Measurements from ENCODE around the gene TPM1. TPM values are rescaled to one million over a fixed set of nuclear protein-coding genes. Genes with fewer than 3 reads are reported as not detected.
A peak's percentile ranks its signal among the peaks of the same experiment; 100 is the strongest.

The TPM1 gene
- total RNA-seq, 2 donors from 2014 or later, result 10.4 to 32.4 TPM

DNA sequence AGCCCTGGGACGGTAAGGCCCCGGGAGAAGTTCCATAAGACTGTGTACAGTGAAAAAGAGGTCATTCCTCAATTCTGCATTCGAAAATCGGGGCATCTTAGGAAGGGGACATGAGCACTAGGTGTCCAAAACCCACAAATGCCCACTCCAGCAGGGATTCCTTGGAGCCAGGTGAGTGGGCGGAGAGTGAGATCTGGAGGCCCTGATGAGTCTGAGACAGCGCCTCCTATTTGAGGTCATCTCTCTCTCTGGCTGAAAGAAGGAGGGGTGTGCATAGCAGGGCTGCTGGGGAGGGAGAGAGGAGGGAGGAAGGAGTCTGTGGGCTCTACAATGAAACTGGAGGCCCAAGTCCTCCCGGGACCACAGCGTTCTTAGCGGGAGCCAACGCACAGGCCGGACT, 41.0 kb downstream of the TPM1 start:
- H3K27me3 Mint-ChIP-seq, result peaks cover 45% of the 10 kb centered on the region
- no peak overlapping the region for H3K27ac Mint-ChIP-seq
- no peaks in the 10 kb centered on the region for H3K4me1 Mint-ChIP-seq
- no peak overlapping the region for H3K4me3 Mint-ChIP-seq
- H3K36me3 Mint-ChIP-seq (ENCODE audit: low read depth), result no peaks in the 10 kb centered on the region
- DNase-seq (no peak), ATAC-seq (no peak)
- no peaks in the 10 kb centered on the region for H3K9me3 ChIP-seq (ENCODE audit: control insufficient read depth, low read length, poor library complexity, severe bottlenecking)

DNA sequence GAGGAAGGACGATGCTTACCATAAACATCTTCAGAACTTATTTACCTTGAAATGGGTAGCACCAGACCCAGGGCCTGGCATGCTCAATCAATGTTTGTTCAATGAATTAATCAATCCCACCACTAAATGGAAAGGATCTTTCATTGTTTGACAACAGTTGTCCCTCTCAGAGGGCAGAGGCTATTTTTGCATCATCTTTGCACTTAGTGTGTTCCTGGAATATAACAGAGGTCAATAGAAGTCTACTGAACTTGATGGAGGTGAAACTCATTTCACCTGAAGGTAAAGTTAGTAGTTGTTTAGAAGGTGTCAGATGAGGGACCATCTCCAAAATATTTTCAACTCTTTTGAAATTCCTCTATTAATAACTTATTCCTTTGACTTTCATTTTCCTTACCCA, 42.3 kb downstream of the TPM1 start:
- H3K27ac Mint-ChIP-seq, result no peak overlapping the region
- no peak for DNase-seq
- no peak overlapping the region for H3K4me3 Mint-ChIP-seq
- H3K27me3 Mint-ChIP-seq, result peaks cover 36% of the 10 kb centered on the region
- no peaks in the 10 kb centered on the region for H3K9me3 ChIP-seq (ENCODE audit: control insufficient read depth, low read length, poor library complexity, severe bottlenecking)
- H3K36me3 Mint-ChIP-seq (ENCODE audit: low read depth), result no peaks in the 10 kb centered on the region
- ATAC-seq, result no peak
- no peaks in the 10 kb centered on the region for H3K4me1 Mint-ChIP-seq

DNA sequence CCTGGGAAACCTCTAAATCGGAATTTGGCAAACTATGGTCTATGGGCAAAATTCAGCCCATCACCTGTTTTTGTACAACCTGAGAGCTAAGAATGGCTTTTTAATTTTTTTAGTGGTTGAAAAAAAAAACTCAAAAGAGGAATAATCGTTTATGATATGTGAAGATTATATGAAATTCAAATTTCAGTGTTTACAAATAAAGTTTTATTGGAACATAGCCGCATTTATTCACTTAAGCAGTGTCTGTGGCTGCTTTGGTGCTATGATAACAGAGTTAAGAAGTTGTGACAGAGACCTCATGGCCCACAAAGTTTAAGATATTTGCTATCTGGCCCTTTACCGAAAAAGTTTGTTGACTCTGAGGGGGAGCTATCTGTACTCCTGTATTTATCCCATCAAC, 42.7 kb downstream of the TPM1 start:
- no peak overlapping the region for H3K4me3 Mint-ChIP-seq
- H3K27ac Mint-ChIP-seq, result no peak overlapping the region
- H3K27me3 Mint-ChIP-seq, result peaks cover 34% of the 10 kb centered on the region
- H3K9me3 ChIP-seq (ENCODE audit: control insufficient read depth, low read length, poor library complexity, severe bottlenecking), result no peaks in the 10 kb centered on the region
- H3K36me3 Mint-ChIP-seq (ENCODE audit: low read depth), result no peaks in the 10 kb centered on the region
- DNase-seq (no peak), ATAC-seq (no peak)
- no peaks in the 10 kb centered on the region for H3K4me1 Mint-ChIP-seq

DNA sequence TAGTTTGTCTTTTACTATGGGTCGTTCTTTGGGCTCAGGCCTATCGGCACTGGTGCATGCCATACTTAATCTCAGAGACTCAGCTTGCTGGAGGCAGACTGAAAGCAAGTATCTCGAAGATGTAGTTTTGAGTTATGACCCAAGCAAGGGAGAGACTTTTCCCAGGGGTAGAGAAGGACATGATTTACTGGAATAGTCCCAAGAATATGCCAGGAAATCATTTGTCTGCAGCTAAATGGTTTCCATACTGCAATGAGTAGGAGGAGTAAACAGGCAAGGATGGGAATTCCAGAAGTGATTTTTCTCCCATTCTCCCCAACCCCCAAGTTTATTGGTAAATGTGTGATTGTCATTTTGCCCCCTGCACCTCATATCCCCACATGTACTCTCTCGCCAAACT, 43.7 kb downstream of the TPM1 start:
- H3K4me3 Mint-ChIP-seq, result no peak overlapping the region

DNA sequence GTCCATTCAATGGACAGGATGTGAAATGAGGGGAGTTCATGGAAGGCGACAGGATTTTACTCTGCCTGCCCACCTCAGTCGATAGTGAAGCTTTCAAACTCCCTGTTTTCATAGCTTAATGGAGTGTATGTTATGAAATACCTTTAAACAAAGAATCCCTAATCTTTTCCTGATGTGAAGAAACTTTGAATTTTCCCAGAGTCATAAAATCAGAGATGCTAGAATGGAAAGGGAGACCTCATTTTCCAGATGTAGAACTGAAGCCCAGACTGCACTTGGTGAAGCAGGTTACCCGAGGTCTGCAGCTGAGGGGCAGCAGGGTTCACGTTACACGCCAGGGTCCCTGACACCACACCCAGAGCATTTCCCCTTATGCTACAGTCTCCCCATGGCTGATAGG, 44.4 kb downstream of the TPM1 start:
- ATAC-seq (no peak), DNase-seq (no peak)
- peaks cover 28% of the 10 kb centered on the region for H3K27me3 Mint-ChIP-seq
- no peaks in the 10 kb centered on the region for H3K36me3 Mint-ChIP-seq (ENCODE audit: low read depth)
- no peak overlapping the region for H3K27ac Mint-ChIP-seq
- H3K9me3 ChIP-seq (ENCODE audit: control insufficient read depth, low read length, poor library complexity, severe bottlenecking), result no peaks in the 10 kb centered on the region
- H3K4me1 Mint-ChIP-seq, result no peaks in the 10 kb centered on the region
- H3K4me3 Mint-ChIP-seq, result no peak overlapping the region

More for the DNA sequence above, 43.7 kb downstream of the TPM1 start:
- Mint-ChIP-seq H3K27me3 (peaks cover 29% of the 10 kb centered on the region), H3K27ac (no peak overlapping the region), H3K36me3 (ENCODE audit: low read depth) (no peaks in the 10 kb centered on the region), H3K4me1 (no peaks in the 10 kb centered on the region)
- DNase-seq (no peak), ATAC-seq (no peak)
- no peaks in the 10 kb centered on the region for H3K9me3 ChIP-seq (ENCODE audit: control insufficient read depth, low read length, poor library complexity, severe bottlenecking)

DNA sequence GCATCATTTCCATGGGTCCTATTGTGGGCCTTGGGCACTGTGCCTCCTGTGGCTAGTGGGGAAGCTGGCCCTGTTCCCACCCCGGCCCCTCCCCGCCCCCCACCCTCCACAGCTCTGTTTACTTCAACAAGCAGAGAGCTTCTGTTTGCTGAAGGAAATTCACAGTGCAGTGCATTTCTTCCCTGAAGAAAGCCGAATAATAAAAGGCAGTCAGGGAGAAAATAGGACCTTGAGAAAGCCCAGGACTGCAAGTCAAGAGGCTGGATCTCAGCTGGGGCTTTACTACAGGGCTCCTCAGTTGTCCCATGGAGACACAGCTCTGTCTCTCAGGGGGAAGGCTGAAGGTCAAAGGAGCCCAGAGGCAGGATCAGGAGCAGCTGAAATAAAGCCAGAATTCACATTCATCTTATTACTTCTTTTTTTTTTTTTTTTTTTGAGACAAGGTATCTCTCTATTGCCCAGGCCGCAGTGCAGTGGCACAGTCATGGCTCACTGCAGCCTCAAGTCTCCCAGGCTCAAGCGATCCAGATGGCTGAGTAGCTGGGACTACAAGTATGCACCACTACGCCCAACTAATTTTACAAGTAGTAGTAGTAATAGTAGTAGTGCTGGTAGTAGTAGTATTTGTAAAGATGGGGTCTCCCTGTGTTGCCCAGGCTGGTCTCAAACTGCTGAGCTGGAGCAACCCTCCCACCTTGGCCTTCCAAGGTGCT, 46.1 kb downstream of the TPM1 start:
- H3K36me3 Mint-ChIP-seq (ENCODE audit: low read depth), result no peaks in the 10 kb centered on the region

DNA sequence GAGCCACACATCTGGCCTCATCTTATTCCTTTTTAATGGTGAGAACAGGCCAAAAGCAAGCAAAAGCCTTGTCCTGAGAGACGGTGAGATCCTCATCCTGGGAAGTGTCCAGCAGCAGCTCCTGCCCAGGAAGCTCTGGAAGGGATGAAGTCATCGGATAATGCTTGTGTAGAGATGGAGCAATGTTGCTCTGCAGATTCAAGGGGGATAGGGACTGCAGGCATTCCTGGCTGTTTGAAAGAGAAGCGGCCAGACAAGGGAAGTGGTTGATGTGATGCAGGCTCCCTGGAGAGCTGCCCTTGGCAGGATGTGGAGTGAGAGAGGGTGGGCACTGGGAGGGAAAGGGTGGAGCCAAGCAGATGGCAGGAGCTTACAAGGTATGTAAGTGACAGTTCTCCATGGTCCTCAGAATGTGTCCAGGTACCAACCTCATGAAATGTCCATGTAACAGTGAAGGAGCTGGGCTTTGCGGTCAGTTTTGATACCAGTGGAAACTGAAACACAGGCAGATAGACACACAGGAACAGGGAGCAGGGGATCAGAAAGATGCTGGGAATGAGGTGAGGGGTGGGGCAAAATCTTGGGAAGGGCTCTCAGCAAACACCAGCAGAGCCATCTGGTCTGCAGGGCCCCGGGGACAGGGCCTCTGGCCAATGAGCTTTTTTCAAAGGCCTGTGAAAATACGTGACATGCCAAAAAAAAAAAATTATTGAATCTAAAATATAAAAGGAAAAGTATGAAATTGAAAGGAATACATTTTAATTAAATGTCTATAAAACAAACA, 46.9 kb downstream of the TPM1 start:
- H3K4me3 Mint-ChIP-seq, result no peak overlapping the region
- no peak for DNase-seq
- no peaks in the 10 kb centered on the region for H3K9me3 ChIP-seq (ENCODE audit: control insufficient read depth, low read length, poor library complexity, severe bottlenecking)
- no peak for ATAC-seq
- H3K27ac Mint-ChIP-seq, result no peak overlapping the region
- H3K27me3 Mint-ChIP-seq, result peaks cover 16% of the 10 kb centered on the region
- peaks cover 6% of the 10 kb centered on the region for H3K4me1 Mint-ChIP-seq
- H3K36me3 Mint-ChIP-seq (ENCODE audit: low read depth), result no peaks in the 10 kb centered on the region

More for the DNA sequence above, 46.1 kb downstream of the TPM1 start:
- Mint-ChIP-seq H3K4me3 (no peak overlapping the region), H3K27ac (no peak overlapping the region), H3K27me3 (peaks cover 16% of the 10 kb centered on the region), H3K4me1 (peaks cover 5% of the 10 kb centered on the region)
- DNase-seq (no peak), ATAC-seq (no peak)
- no peaks in the 10 kb centered on the region for H3K9me3 ChIP-seq (ENCODE audit: control insufficient read depth, low read length, poor library complexity, severe bottlenecking)

DNA sequence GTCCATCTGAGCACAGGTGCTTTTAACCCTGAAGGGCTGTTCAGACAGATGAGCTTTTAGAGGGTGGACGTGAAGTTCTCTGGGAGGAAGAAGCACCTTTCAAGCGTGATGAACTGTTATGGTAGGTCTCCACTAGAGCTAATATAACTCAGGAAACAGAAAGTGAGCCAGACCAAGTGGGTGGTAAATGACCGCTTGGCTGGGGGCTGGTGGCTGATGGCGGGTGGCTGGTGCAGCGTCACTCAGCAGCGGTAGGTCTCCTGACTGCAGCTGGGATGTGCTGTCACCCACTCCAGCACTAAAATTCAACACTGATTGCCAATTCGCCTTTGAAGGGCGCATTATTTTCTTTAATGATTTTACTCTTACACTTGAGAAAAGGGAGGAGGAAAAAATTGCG, 47.9 kb downstream of the TPM1 start:
- Mint-ChIP-seq H3K4me1 (peaks cover 6% of the 10 kb centered on the region), H3K27me3 (peaks cover 16% of the 10 kb centered on the region), H3K27ac (no peak overlapping the region), H3K4me3 (no peak overlapping the region), H3K36me3 (ENCODE audit: low read depth) (no peaks in the 10 kb centered on the region)
- ATAC-seq (no peak), DNase-seq (no peak)
- H3K9me3 ChIP-seq (ENCODE audit: control insufficient read depth, low read length, poor library complexity, severe bottlenecking), result no peaks in the 10 kb centered on the region

DNA sequence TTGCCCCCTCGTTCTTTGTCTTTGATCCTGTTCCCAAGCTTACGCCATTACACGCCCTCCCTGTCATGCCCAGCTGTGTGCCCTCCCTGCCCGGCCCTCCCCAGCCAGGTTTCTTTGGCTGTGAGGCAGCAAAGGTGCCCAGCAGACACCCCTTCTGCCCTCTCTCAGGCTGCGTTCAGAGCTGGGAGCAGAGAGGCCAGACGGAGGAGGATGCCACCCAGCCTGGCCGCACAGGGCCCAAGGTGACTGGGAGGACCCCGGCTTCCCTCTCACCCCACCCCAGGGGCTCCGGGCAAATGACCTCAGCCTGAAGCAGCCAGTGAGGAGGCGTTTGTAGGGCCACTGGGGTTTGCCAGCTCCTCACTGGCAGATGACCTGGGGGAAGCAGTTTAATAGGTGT, 48.3 kb downstream of the TPM1 start:
- ATAC-seq, result no peak
- no peaks in the 10 kb centered on the region for H3K9me3 ChIP-seq (ENCODE audit: control insufficient read depth, low read length, poor library complexity, severe bottlenecking)
- H3K4me3 Mint-ChIP-seq, result no peak overlapping the region
- no peaks in the 10 kb centered on the region for H3K36me3 Mint-ChIP-seq (ENCODE audit: low read depth)
- no peak for DNase-seq
- H3K27ac Mint-ChIP-seq, result no peak overlapping the region
- peaks cover 16% of the 10 kb centered on the region for H3K27me3 Mint-ChIP-seq
- peaks cover 6% of the 10 kb centered on the region for H3K4me1 Mint-ChIP-seq

DNA sequence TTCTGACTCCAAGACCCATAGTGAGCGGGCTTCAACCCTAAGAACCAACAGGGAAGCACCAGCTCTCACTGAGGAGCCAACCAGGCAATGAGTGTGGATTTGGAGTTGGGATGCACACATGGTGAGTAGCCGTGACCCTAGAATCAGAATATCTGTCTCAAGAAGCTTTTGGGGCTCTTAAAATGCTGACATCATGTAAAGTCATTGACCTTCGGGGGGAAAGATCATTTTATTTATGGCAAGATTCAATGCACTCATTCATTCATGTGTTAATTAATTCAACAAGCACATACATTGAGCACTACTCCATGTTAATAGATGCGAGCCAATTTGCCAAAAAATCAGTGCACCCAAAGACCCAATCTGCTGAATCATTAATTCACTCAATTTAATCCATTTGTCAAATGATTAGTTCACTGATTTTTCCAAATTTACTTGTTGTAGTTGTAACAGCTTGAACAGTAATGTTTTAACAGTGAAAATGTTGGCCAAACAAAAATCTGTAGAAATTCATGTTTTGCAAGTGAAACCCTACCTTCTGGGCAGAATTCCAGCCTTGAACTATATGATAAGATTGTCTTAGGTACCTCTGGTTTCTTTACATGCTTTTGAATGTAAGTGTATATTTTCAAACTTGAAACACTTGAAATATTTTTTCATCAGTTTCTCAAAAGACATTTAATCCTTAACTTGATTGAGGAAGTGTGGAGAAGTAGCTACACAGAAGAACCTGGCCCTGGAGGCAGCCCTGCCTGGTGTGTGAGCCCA, 49.3 kb downstream of the TPM1 start:
- Mint-ChIP-seq H3K4me3 (no peak overlapping the region), H3K36me3 (ENCODE audit: low read depth) (no peaks in the 10 kb centered on the region), H3K4me1 (peaks cover 6% of the 10 kb centered on the region), H3K27ac (no peak overlapping the region), H3K27me3 (peaks cover 16% of the 10 kb centered on the region)
- DNase-seq, result no peak
- no peaks in the 10 kb centered on the region for H3K9me3 ChIP-seq (ENCODE audit: control insufficient read depth, low read length, poor library complexity, severe bottlenecking)
- no peak for ATAC-seq

DNA sequence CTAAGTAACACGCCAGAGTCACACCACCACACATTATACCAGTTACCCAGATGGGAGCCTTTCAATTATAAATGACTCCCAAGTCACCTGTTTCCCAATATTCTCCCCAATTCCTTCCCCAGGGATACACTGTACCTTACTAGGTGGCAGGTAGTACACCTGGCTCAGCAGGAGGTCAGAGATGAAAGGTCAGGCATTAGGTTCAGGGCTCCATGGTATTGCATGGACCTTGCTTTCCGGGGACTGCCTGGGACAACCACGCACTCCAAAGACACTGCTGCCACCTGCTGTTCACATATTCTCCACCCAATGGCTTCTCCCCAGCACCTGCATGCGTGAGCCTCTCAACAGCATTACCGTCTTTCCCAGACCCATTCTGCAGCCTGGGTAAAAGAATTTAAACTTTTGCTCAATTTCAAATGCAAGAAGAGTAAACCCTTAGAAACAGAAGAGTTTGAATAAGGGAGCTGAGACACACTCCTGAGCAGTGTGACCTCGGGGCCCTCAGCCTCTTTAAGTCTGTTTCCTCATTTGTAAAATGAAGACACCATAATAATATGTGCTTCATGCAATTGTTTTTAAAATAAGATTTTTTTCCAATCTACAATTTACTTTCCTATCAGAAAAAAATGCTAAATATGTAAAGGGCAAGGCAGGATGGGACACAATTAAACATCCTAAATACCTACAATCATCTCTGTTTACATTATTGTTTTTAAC, 51.1 kb downstream of the TPM1 start:
- ATAC-seq (peak; percentile 88), DNase-seq (peak; percentile 33 to 49 (median 38))
- Mint-ChIP-seq H3K27me3 (peaks cover 16% of the 10 kb centered on the region), H3K27ac (peak overlapping the region; percentile 60), H3K4me3 (no peak overlapping the region), H3K4me1 (peaks cover 6% of the 10 kb centered on the region), H3K36me3 (ENCODE audit: low read depth) (no peaks in the 10 kb centered on the region)
- no peaks in the 10 kb centered on the region for H3K9me3 ChIP-seq (ENCODE audit: control insufficient read depth, low read length, poor library complexity, severe bottlenecking)

DNA sequence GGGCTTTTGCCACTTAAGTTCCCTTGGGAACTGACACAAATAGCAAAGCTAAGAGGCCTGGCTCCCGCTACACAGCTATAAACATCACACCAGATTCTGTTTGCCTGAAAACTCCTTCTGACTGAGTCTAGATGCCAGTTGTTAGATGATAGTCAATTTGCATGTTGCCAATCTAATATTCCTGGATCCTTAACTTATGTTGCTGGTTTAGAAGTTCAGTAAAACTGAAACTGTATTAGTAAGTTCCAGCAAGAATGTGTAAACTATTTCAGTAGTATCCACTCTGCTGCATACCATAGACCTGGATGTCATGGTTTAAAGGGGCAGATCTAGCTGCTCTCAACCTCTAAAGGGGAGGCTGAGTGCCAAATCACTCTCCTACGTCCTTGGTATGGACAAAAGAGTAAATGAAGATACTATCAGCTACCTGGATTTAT, 52.0 kb downstream of the TPM1 start:
- Mint-ChIP-seq H3K27me3 (peaks cover 12% of the 10 kb centered on the region), H3K4me1 (peaks cover 6% of the 10 kb centered on the region), H3K4me3 (no peak overlapping the region), H3K27ac (no peak overlapping the region), H3K36me3 (ENCODE audit: low read depth) (no peaks in the 10 kb centered on the region)
- no peaks in the 10 kb centered on the region for H3K9me3 ChIP-seq (ENCODE audit: control insufficient read depth, low read length, poor library complexity, severe bottlenecking)
- DNase-seq, result no peak
- no peak for ATAC-seq

DNA sequence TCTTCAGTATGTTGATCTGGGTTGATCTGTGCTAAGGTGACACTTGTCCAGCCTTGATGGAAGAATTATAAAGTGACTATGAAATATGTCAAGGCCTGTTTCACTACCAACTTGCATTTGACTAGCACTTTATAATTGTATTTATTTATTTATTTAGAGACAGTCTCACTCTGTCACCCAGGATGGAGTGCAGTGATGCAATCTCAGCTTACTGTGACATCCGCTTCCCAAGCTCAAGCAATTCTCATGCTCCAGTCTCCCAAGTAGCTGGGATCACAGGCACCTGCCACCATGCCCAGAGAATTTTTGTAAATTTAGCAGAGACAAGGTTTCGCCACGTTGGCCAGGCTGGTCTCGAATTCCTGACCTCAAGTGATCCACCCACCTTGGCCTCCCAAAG, 53.6 kb downstream of the TPM1 start:
- no peaks in the 10 kb centered on the region for H3K9me3 ChIP-seq (ENCODE audit: control insufficient read depth, low read length, poor library complexity, severe bottlenecking)
- H3K27ac Mint-ChIP-seq, result no peak overlapping the region
- ATAC-seq (no peak), DNase-seq (no peak)
- no peak overlapping the region for H3K4me3 Mint-ChIP-seq
- H3K27me3 Mint-ChIP-seq, result peaks cover 7% of the 10 kb centered on the region
- peaks cover 6% of the 10 kb centered on the region for H3K4me1 Mint-ChIP-seq
- no peaks in the 10 kb centered on the region for H3K36me3 Mint-ChIP-seq (ENCODE audit: low read depth)

All from T-helper 17 cell (primary cell).